ENCODE data around the gene KNDC1. TPM values are rescaled to one million over a fixed set of nuclear protein-coding genes. Genes with fewer than 3 reads are reported as not detected.
"Not testable (repeated sequence)": the region's sequence is repeated elsewhere in the genome, so short reads cannot be mapped to it uniquely, and the experiment has no call there.

Gene KNDC1
- total RNA-seq, 3 donors from 2014 or later, result 0.05 TPM; not detected in 2

GRCh38 chr10:133263674-133264073 is 103.7 kb downstream of the KNDC1 start:
- no peak for DNase-seq
- no peaks in the 10 kb centered on the region for H3K9me3 Mint-ChIP-seq
- H3K36me3 Mint-ChIP-seq (ENCODE audit: insufficient read depth), result no peaks in the 10 kb centered on the region
- no peak for ATAC-seq
- H3K4me3 Mint-ChIP-seq, result no peak overlapping the region
- no peaks in the 10 kb centered on the region for H3K27me3 Mint-ChIP-seq (ENCODE audit: low read depth)
- H3K4me1 Mint-ChIP-seq (ENCODE audit: low read depth), result peaks cover 56% of the 10 kb centered on the region

GRCh38 chr10:133264461-133264860 is 104.4 kb downstream of the KNDC1 start:
- Mint-ChIP-seq H3K9me3 (no peaks in the 10 kb centered on the region), H3K4me3 (peak overlapping the region; percentile 13), H3K4me1 (ENCODE audit: low read depth) (peaks cover 49% of the 10 kb centered on the region), H3K36me3 (ENCODE audit: insufficient read depth) (no peaks in the 10 kb centered on the region), H3K27me3 (ENCODE audit: low read depth) (no peaks in the 10 kb centered on the region)
- no peak for DNase-seq
- ATAC-seq, result no peak

- peaks cover 44% of the 10 kb centered on the region for H3K4me1 Mint-ChIP-seq (ENCODE audit: low read depth)
- DNase-seq; H3K27me3 Mint-ChIP-seq (ENCODE audit: low read depth); ATAC-seq; H3K4me3 Mint-ChIP-seq; H3K36me3 Mint-ChIP-seq (ENCODE audit: insufficient read depth); H3K9me3 Mint-ChIP-seq: not testable (repeated sequence)
These were observed 105.0 kb downstream of the KNDC1 start for GRCh38 chr10:133265052-133265451.

- no peak overlapping the region for H3K4me3 Mint-ChIP-seq
- H3K27me3 Mint-ChIP-seq (ENCODE audit: low read depth), result no peaks in the 10 kb centered on the region
- no peak for DNase-seq
- H3K9me3 Mint-ChIP-seq, result no peaks in the 10 kb centered on the region
- peaks cover 32% of the 10 kb centered on the region for H3K4me1 Mint-ChIP-seq (ENCODE audit: low read depth)
- H3K36me3 Mint-ChIP-seq (ENCODE audit: insufficient read depth), result no peaks in the 10 kb centered on the region
- no peak for ATAC-seq
These were observed 106.2 kb downstream of the KNDC1 start for GRCh38 chr10:133266056-133266795.

GRCh38 chr10:133267293-133267692 is 107.3 kb downstream of the KNDC1 start:
- ATAC-seq (no peak), DNase-seq (no peak)
- Mint-ChIP-seq H3K4me1 (ENCODE audit: low read depth) (peaks cover 31% of the 10 kb centered on the region), H3K36me3 (ENCODE audit: insufficient read depth) (no peaks in the 10 kb centered on the region), H3K27me3 (ENCODE audit: low read depth) (no peaks in the 10 kb centered on the region), H3K4me3 (no peak overlapping the region), H3K9me3 (no peaks in the 10 kb centered on the region)

GRCh38 chr10:133267829-133268228 is 107.8 kb downstream of the KNDC1 start:
- Mint-ChIP-seq H3K4me1 (ENCODE audit: low read depth) (peaks cover 26% of the 10 kb centered on the region), H3K27me3 (ENCODE audit: low read depth) (no peaks in the 10 kb centered on the region), H3K36me3 (ENCODE audit: insufficient read depth) (no peaks in the 10 kb centered on the region)

GRCh38 chr10:133268532-133268931 is 108.5 kb downstream of the KNDC1 start:
- Mint-ChIP-seq H3K27me3 (ENCODE audit: low read depth) (no peaks in the 10 kb centered on the region), H3K9me3 (no peaks in the 10 kb centered on the region), H3K4me3 (no peak overlapping the region), H3K4me1 (ENCODE audit: low read depth) (peaks cover 20% of the 10 kb centered on the region), H3K36me3 (ENCODE audit: insufficient read depth) (no peaks in the 10 kb centered on the region)
- DNase-seq (no peak), ATAC-seq (no peak)

More at GRCh38 chr10:133267829-133268228, 107.8 kb downstream of the KNDC1 start:
- Mint-ChIP-seq H3K4me3 (no peak overlapping the region), H3K9me3 (no peaks in the 10 kb centered on the region)
- DNase-seq (no peak), ATAC-seq (no peak)

GRCh38 chr10:133269367-133269766 is 109.3 kb downstream of the KNDC1 start:
- ATAC-seq (no peak), DNase-seq (no peak)
- Mint-ChIP-seq H3K4me1 (ENCODE audit: low read depth) (peaks cover 12% of the 10 kb centered on the region), H3K27me3 (ENCODE audit: low read depth) (no peaks in the 10 kb centered on the region), H3K4me3 (no peak overlapping the region), H3K9me3 (no peaks in the 10 kb centered on the region), H3K36me3 (ENCODE audit: insufficient read depth) (no peaks in the 10 kb centered on the region)

- Mint-ChIP-seq H3K36me3 (ENCODE audit: insufficient read depth) (no peaks in the 10 kb centered on the region), H3K27me3 (ENCODE audit: low read depth) (no peaks in the 10 kb centered on the region), H3K4me3 (no peak overlapping the region), H3K4me1 (ENCODE audit: low read depth) (peaks cover 10% of the 10 kb centered on the region), H3K9me3 (no peaks in the 10 kb centered on the region)
- ATAC-seq (no peak), DNase-seq (no peak)
These were observed 110.2 kb downstream of the KNDC1 start for GRCh38 chr10:133270204-133270603.

- Mint-ChIP-seq H3K4me1 (ENCODE audit: low read depth) (peaks cover 11% of the 10 kb centered on the region), H3K36me3 (ENCODE audit: insufficient read depth) (no peaks in the 10 kb centered on the region), H3K27me3 (ENCODE audit: low read depth) (no peaks in the 10 kb centered on the region), H3K4me3 (no peak overlapping the region), H3K9me3 (no peaks in the 10 kb centered on the region)
- DNase-seq (no peak), ATAC-seq (no peak)
These were observed 110.8 kb downstream of the KNDC1 start for GRCh38 chr10:133270773-133271297.

GRCh38 chr10:133271521-133272300 is 111.7 kb downstream of the KNDC1 start:
- Mint-ChIP-seq H3K9me3 (no peaks in the 10 kb centered on the region), H3K36me3 (ENCODE audit: insufficient read depth) (no peaks in the 10 kb centered on the region), H3K4me1 (ENCODE audit: low read depth) (peaks cover 13% of the 10 kb centered on the region), H3K27me3 (ENCODE audit: low read depth) (no peaks in the 10 kb centered on the region), H3K4me3 (no peak overlapping the region)
- ATAC-seq, result no peak
- DNase-seq, result no peak

- Mint-ChIP-seq H3K36me3 (ENCODE audit: insufficient read depth) (no peaks in the 10 kb centered on the region), H3K27me3 (ENCODE audit: low read depth) (no peaks in the 10 kb centered on the region), H3K4me3 (no peak overlapping the region), H3K4me1 (ENCODE audit: low read depth) (peaks cover 14% of the 10 kb centered on the region), H3K9me3 (no peaks in the 10 kb centered on the region)
- DNase-seq (no peak), ATAC-seq (no peak)
These were observed 112.4 kb downstream of the KNDC1 start for GRCh38 chr10:133272301-133272963.

- no peaks in the 10 kb centered on the region for H3K9me3 Mint-ChIP-seq
- H3K27me3 Mint-ChIP-seq (ENCODE audit: low read depth), result no peaks in the 10 kb centered on the region
- H3K4me1 Mint-ChIP-seq (ENCODE audit: low read depth), result peaks cover 20% of the 10 kb centered on the region
- no peak overlapping the region for H3K4me3 Mint-ChIP-seq
- no peaks in the 10 kb centered on the region for H3K36me3 Mint-ChIP-seq (ENCODE audit: insufficient read depth)
- DNase-seq (no peak), ATAC-seq (no peak)
These were observed 113.0 kb downstream of the KNDC1 start for GRCh38 chr10:133272964-133273420.

- no peaks in the 10 kb centered on the region for H3K27me3 Mint-ChIP-seq (ENCODE audit: low read depth)
- no peaks in the 10 kb centered on the region for H3K36me3 Mint-ChIP-seq (ENCODE audit: insufficient read depth)
- ATAC-seq (no peak), DNase-seq (no peak)
- peaks cover 26% of the 10 kb centered on the region for H3K4me1 Mint-ChIP-seq (ENCODE audit: low read depth)
- H3K9me3 Mint-ChIP-seq, result no peaks in the 10 kb centered on the region
- no peak overlapping the region for H3K4me3 Mint-ChIP-seq
These were observed 113.6 kb downstream of the KNDC1 start for GRCh38 chr10:133273534-133274143.

Data from activated T-cell treated with anti-CD3 and anti-CD28 coated beads, Interleukin-2, amount 50 U/mL, for 4 hours (primary cell).